IMR-90 (cell line): ENCODE data around the gene TUB. TPM values are rescaled to one million over a fixed set of nuclear protein-coding genes. Genes with fewer than 3 reads are reported as not detected.

Experiments
- ATAC-seq: fragments of 200-7000 bp; cut with Tn5 transposase; 2 replicates; pipeline ENCODE4 v1.9.1; 2020; ENCODE audit warnings: low read depth, mild to moderate bottlenecking, moderate library complexity
- BruUV-seq: library from RNA; stranded (reverse); fragments of 400-500 nt; replicated peaks from 2 replicates; lab custom pipeline; 2021; lab: Mats Ljungman, UMichigan
- CTCF ChIA-PET: fragments of 300-600 bp; formaldehyde crosslinking; extraction: SDS; loops from one replicate; lab custom pipeline; 2021; ENCODE audit warnings: antibody characterized with exemption; lab: Yijun Ruan, JAX
- POLR2A ChIA-PET: fragments of 300-600 bp; sonication (Branson Sonifier 250); formaldehyde crosslinking; loops from one replicate; lab custom pipeline; 2022; ENCODE audit warnings: antibody characterized with exemption; ENCODE audit not compliant: unreplicated experiment; lab: Charles Lee
- DNase-seq: peaks from one replicate; pipeline ENCODE4 v3.0.0; 2013
- H2AFZ ChIP-seq: replicated peaks from 2 replicates; pipeline ENCODE3; 2013; ENCODE audit warnings: low read length, mild to moderate bottlenecking; ENCODE audit not compliant: poor library complexity
- H2AK5ac ChIP-seq: 2 replicates; pipeline ENCODE4 v1.6.1; 2013; ENCODE audit warnings: low read depth, low read length, inconsistent platforms
- H2AK9ac ChIP-seq: replicated peaks from 2 replicates; pipeline ENCODE3; 2013; ENCODE audit warnings: mild to moderate bottlenecking, low read depth, low read length, moderate library complexity; ENCODE audit not compliant: poor library complexity
- H2BK120ac ChIP-seq: 2 replicates; pipeline ENCODE4 v1.6.1; 2013; ENCODE audit warnings: low read depth, low read length, inconsistent platforms
- H2BK15ac ChIP-seq: 3 replicates; pipeline ENCODE4 v1.6.1; 2013; ENCODE audit warnings: low read depth, low read length, inconsistent platforms
- H2BK20ac ChIP-seq: 2 replicates; pipeline ENCODE4 v1.6.1; 2013; ENCODE audit warnings: low read depth, mild to moderate bottlenecking, inconsistent platforms, low read length, moderate library complexity
- H2BK5ac ChIP-seq: 2 replicates; pipeline ENCODE4 v1.6.1; 2013; ENCODE audit warnings: mild to moderate bottlenecking, low read depth, low read length, inconsistent platforms; ENCODE audit not compliant: poor library complexity, severe bottlenecking
- H3K14ac ChIP-seq: replicated peaks from 2 replicates; pipeline ENCODE4 v1.6.1; 2013; ENCODE audit warnings: low read depth, low read length, inconsistent platforms
- H3K18ac ChIP-seq: 2 replicates; pipeline ENCODE4 v1.6.1; 2013; ENCODE audit warnings: low read depth, low read length, control low read depth
- H3K23ac ChIP-seq: 2 replicates; pipeline ENCODE4 v1.6.1; 2013; ENCODE audit warnings: low read depth, low read length, inconsistent platforms
- H3K27ac ChIP-seq: 2 replicates; pipeline ENCODE4 v1.5.1; 2013; ENCODE audit warnings: mild to moderate bottlenecking, control low read depth, low read length; ENCODE audit not compliant: insufficient read depth
- H3K27me3 ChIP-seq: 2 replicates; pipeline ENCODE4 v1.6.1; 2013; ENCODE audit warnings: low read length; ENCODE audit not compliant: control insufficient read depth, insufficient read depth
- H3K36me3 ChIP-seq: 2 replicates; pipeline ENCODE4 v1.6.1; 2013; ENCODE audit warnings: low read length, mixed read lengths; ENCODE audit not compliant: control insufficient read depth, insufficient read depth
- H3K4ac ChIP-seq: 2 replicates; pipeline ENCODE4 v1.6.1; 2013; ENCODE audit warnings: low read depth, low read length, inconsistent platforms
- H3K4me1 ChIP-seq: 2 replicates; pipeline ENCODE4 v1.6.1; 2013; ENCODE audit warnings: low read length, mixed read lengths; ENCODE audit not compliant: control insufficient read depth, insufficient read depth
- H3K4me2 ChIP-seq: 2 replicates; pipeline ENCODE4 v1.6.1; 2013; ENCODE audit warnings: low read depth, mild to moderate bottlenecking, control low read depth, low read length, moderate library complexity
- H3K4me3 ChIP-seq: 2 replicates; pipeline ENCODE4 v1.5.1; 2013; ENCODE audit warnings: low read depth, mild to moderate bottlenecking, control low read depth, low read length, moderate library complexity; ENCODE audit not compliant: insufficient read depth
- H3K56ac ChIP-seq: 2 replicates; pipeline ENCODE4 v1.6.1; 2013; ENCODE audit warnings: low read length, inconsistent platforms; ENCODE audit not compliant: insufficient read depth; ENCODE audit errors: extremely low read depth
- H3K79me1 ChIP-seq, 2 experiments: 2 replicates each; pipeline ENCODE4 v1.6.1; 2013; ENCODE audit warnings: low read length in 2 of 2, inconsistent platforms in 1 of 2, low read depth in 1 of 2
- H3K9ac ChIP-seq: 2 replicates; pipeline ENCODE4 v1.6.1; 2013; ENCODE audit warnings: low read depth, low read length, control low read depth
- H3K9me1 ChIP-seq: 2 replicates; pipeline ENCODE4 v1.6.1; 2013; ENCODE audit warnings: low read length, inconsistent platforms; ENCODE audit not compliant: insufficient read depth
- H3K9me3 ChIP-seq: 2 replicates; pipeline ENCODE4 v1.6.1; 2013; ENCODE audit warnings: low read length; ENCODE audit not compliant: control insufficient read depth, insufficient read depth
- H4K20me1 ChIP-seq: 2 replicates; pipeline ENCODE4 v1.6.1; 2013; ENCODE audit warnings: low read length, inconsistent platforms; ENCODE audit not compliant: insufficient read depth
- H4K5ac ChIP-seq: 2 replicates; pipeline ENCODE4 v1.6.1; 2013; ENCODE audit warnings: mild to moderate bottlenecking, low read depth, low read length, control low read depth
- H4K8ac ChIP-seq, 2 experiments: 2 replicates each; pipeline ENCODE4 v1.6.1; 2013; ENCODE audit warnings: low read depth in 2 of 2, low read length in 2 of 2, control low read depth in 1 of 2, inconsistent platforms in 1 of 2
- H4K91ac ChIP-seq: 2 replicates; pipeline ENCODE4 v1.6.1; 2013; ENCODE audit warnings: low read depth, low read length, inconsistent platforms; ENCODE audit not compliant: insufficient read depth
- BHLHE40 ChIP-seq: fragments of 150-350 bp; IDR thresholded peaks from 2 replicates; pipeline ENCODE4 v1.6.1; 2016; ENCODE audit warnings: mild to moderate bottlenecking, low read depth, low read length
- CEBPB ChIP-seq: IDR thresholded peaks from 2 replicates; pipeline ENCODE4 v1.6.1; 2012; ENCODE audit warnings: low read depth, low read length, improper control_type of control experiment
- FOS ChIP-seq: fragments of 150-350 bp; IDR thresholded peaks from 2 replicates; pipeline ENCODE4 v1.6.1; 2016; ENCODE audit warnings: low read depth, low read length
- MAFK ChIP-seq: IDR thresholded peaks from 2 replicates; pipeline ENCODE4 v1.6.1; 2012; ENCODE audit warnings: low read depth, low read length, improper control_type of control experiment
- MAZ ChIP-seq: IDR thresholded peaks from 2 replicates; pipeline ENCODE4 v1.6.1; 2012; ENCODE audit warnings: low read depth, mild to moderate bottlenecking, low read length, improper control_type of control experiment, moderate library complexity, borderline replicate concordance
- MXI1 ChIP-seq: IDR thresholded peaks from 2 replicates; pipeline ENCODE4 v1.6.1; 2012; ENCODE audit warnings: low read depth, mild to moderate bottlenecking, low read length, moderate library complexity, borderline replicate concordance
- NFE2L2 ChIP-seq: fragments of 150-350 bp; IDR thresholded peaks from 2 replicates; pipeline ENCODE4 v1.6.1; 2016; ENCODE audit warnings: low read depth, mild to moderate bottlenecking, low read length
- POLR2A ChIP-seq: IDR thresholded peaks from 2 replicates; pipeline ENCODE4 v1.6.1; 2012; ENCODE audit warnings: mild to moderate bottlenecking, low read depth, low read length
- RAD21 ChIP-seq: IDR thresholded peaks from 2 replicates; pipeline ENCODE4 v1.6.1; 2012; ENCODE audit warnings: low read length, improper control_type of control experiment
- RCOR1 ChIP-seq: IDR thresholded peaks from 2 replicates; pipeline ENCODE4 v1.6.1; 2012; ENCODE audit warnings: mild to moderate bottlenecking, low read length, improper control_type of control experiment; ENCODE audit not compliant: insufficient replicate concordance
- RFX5 ChIP-seq: IDR thresholded peaks from 2 replicates; pipeline ENCODE4 v1.8.0; 2012; ENCODE audit warnings: low read depth, mild to moderate bottlenecking, low read length, moderate library complexity
- SMC3 ChIP-seq: fragments of 150-350 bp; IDR thresholded peaks from 2 replicates; pipeline ENCODE4 v1.6.1; 2016; ENCODE audit warnings: low read depth, mild to moderate bottlenecking, antibody characterized with exemption, low read length, moderate library complexity
- WGBS, 2 experiments: methylation state at CpG; one replicate each; pipeline versions ENCODE4 v1.1.5 to v1.1.7; 2013; ENCODE audit warnings: missing lambda C conversion rate in 2 of 2; ENCODE audit not compliant: insufficient read length in 1 of 2; ENCODE audit errors: extremely low coverage in 2 of 2; 5-methylcytosine and 5-hydroxymethylcytosine counted together
- dilution Hi-C: fragments of 300-500 bp; cut with HindIII; formaldehyde crosslinking; loops from one replicate; pipeline ENCODE4 v1.14.3; 2018; ENCODE audit warnings: low sequenced_read_pairs; ENCODE audit not compliant: unreplicated experiment
- in situ Hi-C: fragments of 300-500 bp; cut with MboI; formaldehyde crosslinking; loops from 3 replicates; pipeline ENCODE4 v1.14.3; 2019; ENCODE audit warnings: low sequenced_read_pairs, inconsistent platforms, mixed read lengths
- intact Hi-C: fragments of 100-400 bp; cut with micrococcal nuclease; formaldehyde crosslinking; loops from 2 replicates; pipeline ENCODE4 v1.10.0; 2022
- polyA plus RNA-seq, 3 experiments: library from polyadenylated mRNA; depleted of rRNA; stranded (reverse); fragments of >200 nt; gene quantifications; 2 replicates each; pipeline ENCODE4 v1.2.3, GENCODE V29; 2012; ENCODE audit warnings: low replicate concordance in 1 of 3
- total RNA-seq: library from RNA; depleted of rRNA; stranded (reverse); fragments of >200 nt; gene quantifications from 2 replicates; pipeline ENCODE4 v1.2.3, GENCODE V29; 2012
- TF ChIP-seq, protein P1 (sequence below): fragments of 150-350 bp; IDR thresholded peaks from 2 replicates; pipeline ENCODE4 v1.6.1; 2016; ENCODE audit warnings: low read depth, mild to moderate bottlenecking, low read length, moderate library complexity, borderline replicate concordance
- TF ChIP-seq, protein P2 (sequence below): fragments of 150-350 bp; IDR thresholded peaks from 2 replicates; pipeline ENCODE4 v1.6.1; 2017; ENCODE audit warnings: mild to moderate bottlenecking, antibody characterized with exemption, low read length, low read depth
- TF ChIP-seq, protein P3 (sequence below): conservative IDR thresholded peaks from 2 replicates; pipeline ENCODE4 v1.5.1; 2012; ENCODE audit warnings: mild to moderate bottlenecking, low read depth, low read length, improper control_type of control experiment

TUB gene
- total and polyA plus RNA-seq, 2 of the 4 experiments (the other 2 are of a cell fraction) = 11.8 to 12.9 TPM

DNA sequence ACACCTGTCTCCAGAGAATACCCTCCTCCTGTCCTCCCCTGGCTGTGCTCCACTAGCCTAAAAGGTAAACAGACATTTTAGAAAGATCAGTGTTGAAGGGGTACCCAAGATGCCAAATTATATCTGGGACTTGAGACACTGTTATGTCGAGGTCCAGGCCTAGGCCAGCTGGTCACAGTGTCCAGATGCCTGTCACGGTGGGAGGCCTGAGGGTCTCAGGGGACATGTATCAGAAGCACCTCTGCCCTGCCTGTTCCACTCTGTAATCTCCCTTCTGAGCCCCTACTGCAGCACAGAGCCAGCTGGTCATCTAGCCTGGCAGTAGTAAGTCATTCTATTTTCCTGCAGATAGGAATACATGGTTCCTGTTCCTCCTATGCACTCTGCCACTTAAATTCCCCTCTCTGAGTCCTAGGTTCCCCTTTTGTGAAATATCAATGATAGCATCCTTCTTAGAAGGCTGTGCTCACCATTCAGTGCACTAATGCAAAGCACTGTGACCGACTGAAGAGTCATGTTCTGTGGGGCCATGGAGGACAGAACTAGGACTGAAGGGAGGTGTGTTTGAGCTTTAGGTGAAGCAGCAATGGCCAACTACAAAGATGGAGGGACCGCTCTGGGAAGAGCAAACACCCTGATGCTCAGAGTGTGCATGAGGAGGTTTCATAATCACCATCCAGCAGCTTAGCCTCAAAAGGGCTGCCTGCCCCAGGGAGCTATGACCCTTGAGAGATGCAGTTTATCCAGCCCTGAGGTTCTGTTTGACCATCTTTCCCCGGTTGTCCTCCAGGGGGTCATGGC is 44.8 kb upstream of the TUB start:
- no peak overlapping the region for H2BK15ac ChIP-seq
- H2BK20ac ChIP-seq = no peak overlapping the region
- no peak overlapping the region for H4K8ac ChIP-seq
- BruUV-seq = no TSS peak
- POLR2A ChIA-PET = no interaction called here
- CTCF ChIA-PET = interaction anchor here (1.3 kb wide), 1 partner anchor 63 kb away, joined by 4 read pairs; no protein-coding TSS in a partner anchor
- H3K4me1 ChIP-seq = 0 out of 2 replicates have a peak, but pooled peaks cover 1% of the 10 kb centered on the region
- in situ Hi-C loops = loop anchor here (10.0 kb wide), 1 partner anchor 59 kb away; no protein-coding TSS in a partner anchor
- dilution Hi-C loops = no loop called here
- no peaks in the 10 kb centered on the region for H3K79me1 ChIP-seq
- H3K9me3 ChIP-seq = no peaks in the 10 kb centered on the region
- no peak overlapping the region for H3K18ac ChIP-seq
- peaks cover 6% of the 10 kb centered on the region; the same call in 1 of the 2 replicates for H3K27me3 ChIP-seq
- no peak overlapping the region for H3K4ac ChIP-seq
- no peak overlapping the region for H2AK9ac ChIP-seq
- no peak for ATAC-seq
- H4K5ac ChIP-seq = no peak overlapping the region
- no peak overlapping the region for H4K91ac ChIP-seq
- H3K4me3 ChIP-seq = no peak overlapping the region
- H2AK5ac ChIP-seq = no peak overlapping the region
- 73% methylated on average over 2 of the region's 5 CpGs; no CpG with 5 or more reads in 1 of the 2 experiments for WGBS, 2 experiments
- no peak overlapping the region for H2BK5ac ChIP-seq
- H2BK120ac ChIP-seq = no peak overlapping the region
- H3K36me3 ChIP-seq = no peaks in the 10 kb centered on the region
- no peak for DNase-seq
- H3K4me2 ChIP-seq = no peak overlapping the region
- no peaks in the 10 kb centered on the region for H4K20me1 ChIP-seq
- intact Hi-C loops = no loop called here
- H3K23ac ChIP-seq = no peak overlapping the region
- H3K9me1 ChIP-seq = no peaks in the 10 kb centered on the region
- no peak overlapping the region for H3K9ac ChIP-seq
- H3K27ac ChIP-seq = no peak overlapping the region
- no peak overlapping the region for H3K56ac ChIP-seq
- no peak overlapping the region for H3K14ac ChIP-seq
- no peak overlapping the region for H2AFZ ChIP-seq
- TF ChIP-seq MXI1 (no peak), BHLHE40 (no peak), FOS (no peak), SMC3 (no peak), NFE2L2 (no peak), MAFK (no peak), POLR2A (no peak), RAD21 (no peak), CEBPB (no peak), RFX5 (no peak), MAZ (no peak), RCOR1 (no peak)
- TF ChIP-seq, protein P1, sequence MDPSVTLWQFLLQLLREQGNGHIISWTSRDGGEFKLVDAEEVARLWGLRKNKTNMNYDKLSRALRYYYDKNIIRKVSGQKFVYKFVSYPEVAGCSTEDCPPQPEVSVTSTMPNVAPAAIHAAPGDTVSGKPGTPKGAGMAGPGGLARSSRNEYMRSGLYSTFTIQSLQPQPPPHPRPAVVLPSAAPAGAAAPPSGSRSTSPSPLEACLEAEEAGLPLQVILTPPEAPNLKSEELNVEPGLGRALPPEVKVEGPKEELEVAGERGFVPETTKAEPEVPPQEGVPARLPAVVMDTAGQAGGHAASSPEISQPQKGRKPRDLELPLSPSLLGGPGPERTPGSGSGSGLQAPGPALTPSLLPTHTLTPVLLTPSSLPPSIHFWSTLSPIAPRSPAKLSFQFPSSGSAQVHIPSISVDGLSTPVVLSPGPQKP = no peak
- TF ChIP-seq, protein P2, sequence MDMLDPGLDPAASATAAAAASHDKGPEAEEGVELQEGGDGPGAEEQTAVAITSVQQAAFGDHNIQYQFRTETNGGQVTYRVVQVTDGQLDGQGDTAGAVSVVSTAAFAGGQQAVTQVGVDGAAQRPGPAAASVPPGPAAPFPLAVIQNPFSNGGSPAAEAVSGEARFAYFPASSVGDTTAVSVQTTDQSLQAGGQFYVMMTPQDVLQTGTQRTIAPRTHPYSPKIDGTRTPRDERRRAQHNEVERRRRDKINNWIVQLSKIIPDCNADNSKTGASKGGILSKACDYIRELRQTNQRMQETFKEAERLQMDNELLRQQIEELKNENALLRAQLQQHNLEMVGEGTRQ = no peak
- TF ChIP-seq, protein P3, sequence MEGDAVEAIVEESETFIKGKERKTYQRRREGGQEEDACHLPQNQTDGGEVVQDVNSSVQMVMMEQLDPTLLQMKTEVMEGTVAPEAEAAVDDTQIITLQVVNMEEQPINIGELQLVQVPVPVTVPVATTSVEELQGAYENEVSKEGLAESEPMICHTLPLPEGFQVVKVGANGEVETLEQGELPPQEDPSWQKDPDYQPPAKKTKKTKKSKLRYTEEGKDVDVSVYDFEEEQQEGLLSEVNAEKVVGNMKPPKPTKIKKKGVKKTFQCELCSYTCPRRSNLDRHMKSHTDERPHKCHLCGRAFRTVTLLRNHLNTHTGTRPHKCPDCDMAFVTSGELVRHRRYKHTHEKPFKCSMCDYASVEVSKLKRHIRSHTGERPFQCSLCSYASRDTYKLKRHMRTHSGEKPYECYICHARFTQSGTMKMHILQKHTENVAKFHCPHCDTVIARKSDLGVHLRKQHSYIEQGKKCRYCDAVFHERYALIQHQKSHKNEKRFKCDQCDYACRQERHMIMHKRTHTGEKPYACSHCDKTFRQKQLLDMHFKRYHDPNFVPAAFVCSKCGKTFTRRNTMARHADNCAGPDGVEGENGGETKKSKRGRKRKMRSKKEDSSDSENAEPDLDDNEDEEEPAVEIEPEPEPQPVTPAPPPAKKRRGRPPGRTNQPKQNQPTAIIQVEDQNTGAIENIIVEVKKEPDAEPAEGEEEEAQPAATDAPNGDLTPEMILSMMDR = no peak
